T follicular helper cell (primary cell): ENCODE data around the gene CTNNBIP1.
"Not testable (repeated sequence)": the region's sequence is repeated elsewhere in the genome, so short reads cannot be mapped to it uniquely, and the experiment has no call there.

Experiments used
- DNase-seq: peaks from one replicate; pipeline ENCODE4 v3.0.0-alpha.2; 2020; ENCODE audit warnings: low read depth

The CTNNBIP1 gene

GRCh38 chr1:9827558-9828185 is 82.4 kb downstream of the CTNNBIP1 start:
- DNase-seq = no peak

GRCh38 chr1:9826616-9827015 is 83.5 kb downstream of the CTNNBIP1 start:
- DNase-seq = no peak

DNA sequence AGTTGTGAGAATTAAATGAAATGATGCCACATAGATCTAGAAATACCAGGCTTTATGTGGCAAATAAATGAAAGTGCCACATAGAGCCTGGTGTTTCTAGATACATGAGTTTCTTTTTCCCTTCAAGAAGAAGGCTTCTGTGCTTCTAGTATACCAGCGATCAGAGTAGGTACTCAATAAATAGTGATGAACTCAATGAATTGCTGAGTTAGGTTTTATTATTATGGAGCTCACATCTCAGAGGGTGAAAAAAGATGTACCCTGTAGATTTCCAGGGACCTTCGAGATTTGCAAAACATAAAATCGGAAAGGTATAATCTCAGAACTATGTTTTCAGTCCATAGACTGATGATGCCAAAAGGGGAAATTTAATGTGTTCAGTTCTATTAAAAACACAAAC is 84.0 kb downstream of the CTNNBIP1 start:
- no peak for DNase-seq

DNA sequence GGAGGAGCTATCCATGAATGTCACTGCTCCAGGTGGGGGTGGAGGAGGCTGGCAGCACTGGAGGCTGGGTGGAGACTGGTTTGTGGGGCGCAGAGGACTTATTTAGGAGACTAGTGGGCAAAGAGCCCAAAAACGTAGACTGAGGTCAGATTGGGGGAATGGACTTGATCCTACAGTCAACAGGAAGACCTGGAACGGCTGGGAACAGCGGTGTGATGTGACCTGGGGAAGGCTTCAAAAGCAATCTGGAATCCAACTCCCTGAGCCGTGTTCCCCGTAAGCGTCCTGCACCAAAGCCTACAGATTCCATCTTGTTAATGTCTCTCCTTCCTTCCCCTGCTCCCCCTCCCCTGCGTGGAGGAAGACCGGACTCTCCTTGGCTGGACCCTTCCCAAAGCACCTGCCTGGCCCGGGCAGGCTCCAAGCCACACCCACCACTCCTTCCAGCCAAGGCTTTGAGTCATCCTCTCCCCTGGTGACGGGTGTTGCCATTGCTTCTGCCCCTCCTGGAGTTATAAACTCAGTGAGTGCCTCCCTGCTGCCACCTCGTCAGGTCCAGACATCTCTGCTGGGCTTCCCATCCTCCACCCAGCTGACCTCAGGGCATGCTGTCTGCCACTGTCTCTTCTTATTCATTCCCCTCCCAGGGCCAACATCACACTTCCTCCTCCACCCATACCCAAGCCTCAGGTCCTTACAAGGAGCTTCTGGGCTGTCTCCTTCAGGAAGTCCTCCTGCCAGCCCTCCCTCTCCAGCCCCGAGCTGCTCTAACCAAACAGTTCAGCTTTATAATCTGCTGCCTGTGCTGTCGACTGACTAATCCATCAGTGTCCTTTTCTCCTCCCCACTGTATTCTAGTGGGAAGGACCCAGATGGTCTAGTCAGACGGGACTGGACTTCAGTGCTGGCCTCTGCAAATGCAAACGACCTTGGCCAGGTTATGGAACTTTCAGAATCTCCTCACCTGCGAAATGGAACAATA is 84.7 kb downstream of the CTNNBIP1 start:
- peak; percentile 28 for DNase-seq

DNA sequence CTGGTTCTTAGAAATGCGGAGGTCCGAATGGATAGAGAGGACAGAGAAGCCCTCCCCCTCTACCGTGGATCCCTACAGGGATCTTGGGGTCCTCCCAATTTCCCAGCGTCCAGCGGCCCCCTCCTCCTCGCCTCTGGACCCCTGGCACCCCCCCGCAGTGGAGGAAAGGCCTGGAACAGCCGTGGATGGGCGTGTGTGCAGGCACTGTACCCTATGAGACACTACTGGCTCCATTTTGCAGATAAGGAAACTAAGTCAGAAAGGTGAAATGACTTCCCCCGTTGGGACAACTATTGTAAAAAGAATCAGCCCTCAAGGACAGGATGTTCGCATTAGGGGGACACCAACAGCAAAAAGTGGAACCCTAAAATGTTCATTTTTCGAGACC is 85.4 kb downstream of the CTNNBIP1 start:
- no peak for DNase-seq

GRCh38 chr1:9823943-9824701 is 85.9 kb downstream of the CTNNBIP1 start, which contains the start of gene CLSTN1:
TSS of gene CLSTN1 (minus strand) at chr1:9823965. CDS start at chr1:9823733, 232 bp downstream.
- DNase-seq = peak; percentile 83

DNA sequence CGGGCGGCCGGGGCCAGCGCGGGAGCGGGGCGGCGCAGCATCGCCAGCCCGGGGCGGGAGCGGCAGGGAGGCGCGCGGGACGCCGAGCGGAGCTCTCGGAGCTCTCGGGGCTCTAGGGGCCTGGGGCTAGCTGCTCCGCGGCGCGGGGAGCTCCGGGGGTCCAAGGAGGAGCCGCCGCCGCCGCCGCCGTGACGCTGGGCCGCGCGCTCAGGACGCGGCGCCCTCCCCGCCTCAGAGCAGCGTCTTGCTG is 86.5 kb downstream of the CTNNBIP1 start:
- no peak for DNase-seq

GRCh38 chr1:9822897-9823692 is 87.0 kb downstream of the CTNNBIP1 start:
- no peak for DNase-seq

DNA sequence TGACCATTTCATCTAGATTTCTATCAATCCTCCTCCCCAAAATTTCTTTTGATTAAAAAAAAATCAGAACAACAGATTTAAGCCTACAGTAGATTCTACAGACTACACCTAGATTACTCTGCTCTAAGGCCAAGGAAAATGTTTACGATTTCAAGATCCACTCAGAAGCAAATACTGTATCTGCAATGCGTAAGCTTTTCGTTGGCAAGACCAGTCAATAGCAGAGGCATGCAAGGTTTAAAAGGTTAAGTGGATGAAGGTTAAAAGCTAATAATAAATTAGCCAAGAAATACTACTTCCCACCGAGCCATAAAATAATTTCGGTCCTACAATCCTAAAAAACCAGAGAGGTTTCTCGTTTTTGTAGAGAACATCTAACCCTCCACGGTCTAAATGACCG is 87.6 kb downstream of the CTNNBIP1 start:
- DNase-seq = no peak

DNA sequence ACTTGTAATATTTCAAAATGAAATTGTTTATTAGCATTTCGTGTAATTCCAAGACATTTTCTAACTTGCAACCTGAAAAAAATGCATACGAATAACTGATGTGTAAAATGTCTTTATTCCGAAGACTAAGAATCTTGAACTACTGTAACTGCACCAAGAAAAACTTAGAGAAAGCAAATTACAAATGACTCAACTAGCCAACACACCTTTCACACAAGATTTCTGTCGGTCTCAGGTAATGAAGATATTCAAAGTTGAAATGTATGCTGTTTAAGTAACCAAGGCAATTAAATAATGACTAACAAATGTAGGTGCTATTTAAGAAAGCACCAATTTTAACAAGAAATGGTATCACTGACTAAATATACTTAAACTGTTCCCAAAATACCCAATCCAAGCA is 88.4 kb downstream of the CTNNBIP1 start:
- no peak for DNase-seq

GRCh38 chr1:9820521-9820920 is 89.5 kb downstream of the CTNNBIP1 start:
- DNase-seq = no peak

- DNase-seq = no peak
Observed at GRCh38 chr1:9817734-9818133, 92.3 kb downstream of the CTNNBIP1 start.

- DNase-seq = no peak
Observed at GRCh38 chr1:9816199-9816598, 93.9 kb downstream of the CTNNBIP1 start.

DNA sequence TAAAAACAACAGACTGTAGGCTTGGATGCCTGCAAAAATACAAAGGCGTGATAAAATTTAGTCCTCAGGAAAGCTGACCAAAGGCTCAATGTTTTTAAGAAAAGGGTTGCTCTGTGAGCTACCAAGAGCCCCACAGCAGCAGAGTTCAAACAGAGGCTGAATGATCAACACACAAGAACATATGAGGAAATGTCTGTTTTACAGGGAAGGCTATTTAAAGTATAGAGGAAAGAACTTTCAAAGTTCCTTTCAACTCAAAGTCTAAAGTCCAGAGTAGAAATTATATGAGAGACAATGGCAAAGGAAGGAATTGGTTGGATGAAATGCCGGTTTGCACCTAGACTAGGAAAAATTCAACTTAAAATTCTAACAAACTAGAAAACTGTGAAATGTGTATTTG is 94.9 kb downstream of the CTNNBIP1 start:
- DNase-seq = no peak

DNA sequence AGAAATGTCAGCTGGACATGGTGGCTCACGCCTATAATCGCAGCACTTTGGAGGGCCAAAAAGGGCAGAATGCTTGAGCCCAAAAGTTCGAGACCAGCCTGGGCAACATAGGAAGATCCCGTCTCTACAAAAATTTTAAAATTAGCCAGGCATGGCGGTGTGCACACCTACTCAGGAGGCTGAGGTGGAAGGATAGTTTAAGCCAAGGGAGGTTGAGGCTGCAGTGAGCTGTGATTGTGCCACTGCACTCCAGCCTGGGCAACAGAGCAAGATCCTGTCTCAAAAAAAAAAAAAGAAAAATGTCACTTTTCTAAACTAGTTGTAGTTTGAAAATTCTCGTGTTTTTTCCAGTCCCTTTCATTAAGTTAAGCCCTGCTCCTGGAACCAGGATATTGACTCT is 95.5 kb downstream of the CTNNBIP1 start:
- no peak for DNase-seq

DNA sequence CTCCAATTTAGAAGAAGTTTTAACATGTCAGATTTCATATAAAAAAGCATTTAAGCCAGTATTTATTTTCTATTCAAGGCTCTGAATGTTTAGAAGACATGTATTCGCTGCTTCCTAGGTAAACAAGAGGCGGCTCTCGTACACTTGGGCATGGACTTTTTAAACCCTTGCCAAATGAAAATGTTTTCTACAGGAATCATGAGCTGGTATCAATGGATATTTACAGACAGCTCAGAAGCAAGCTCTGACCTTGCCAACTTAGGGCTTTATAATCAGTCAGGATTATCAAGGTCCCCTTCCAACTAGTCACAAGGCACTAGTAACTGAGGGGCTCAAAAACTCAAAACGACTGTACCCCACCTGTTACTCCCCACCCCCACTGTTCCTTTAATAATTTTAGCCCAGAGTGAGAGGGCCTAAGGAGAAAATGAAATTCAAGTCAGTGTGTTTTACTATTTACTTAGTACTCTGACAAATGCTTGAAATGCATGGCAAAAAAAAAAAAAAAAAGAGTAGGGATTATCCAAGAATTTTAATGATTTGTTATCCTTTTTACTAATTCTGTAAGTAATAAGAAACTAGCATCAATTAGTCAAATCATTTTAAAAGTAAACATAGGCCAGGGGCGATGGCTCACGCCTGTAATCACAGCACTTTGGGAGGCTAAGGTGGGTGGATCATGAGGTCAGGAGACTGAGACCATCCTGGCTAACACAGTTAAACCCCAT is 98.7 kb downstream of the CTNNBIP1 start:
- DNase-seq = no peak

DNA sequence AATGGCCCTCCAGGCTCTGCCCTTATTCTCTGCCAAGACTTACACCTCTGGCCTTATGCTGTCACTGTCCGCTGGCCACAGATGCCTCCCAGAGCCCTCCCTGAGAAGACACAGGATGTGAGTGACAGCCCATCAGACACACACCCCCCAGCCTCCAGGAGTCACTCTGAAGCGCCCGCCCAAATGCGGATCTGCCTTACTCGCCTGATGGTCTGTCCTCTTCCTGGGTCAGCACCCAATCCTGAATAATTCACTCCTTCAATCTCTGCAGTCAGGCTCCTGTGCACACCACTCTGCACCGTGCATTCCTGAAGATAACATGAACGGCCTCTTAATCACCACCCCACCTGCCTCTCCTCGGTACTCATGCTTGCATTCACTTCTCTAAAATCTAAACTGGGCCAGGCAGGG is 101.0 kb downstream of the CTNNBIP1 start:
- DNase-seq = no peak

GRCh38 chr1:9808459-9808858 is 101.6 kb downstream of the CTNNBIP1 start:
- no peak for DNase-seq

DNA sequence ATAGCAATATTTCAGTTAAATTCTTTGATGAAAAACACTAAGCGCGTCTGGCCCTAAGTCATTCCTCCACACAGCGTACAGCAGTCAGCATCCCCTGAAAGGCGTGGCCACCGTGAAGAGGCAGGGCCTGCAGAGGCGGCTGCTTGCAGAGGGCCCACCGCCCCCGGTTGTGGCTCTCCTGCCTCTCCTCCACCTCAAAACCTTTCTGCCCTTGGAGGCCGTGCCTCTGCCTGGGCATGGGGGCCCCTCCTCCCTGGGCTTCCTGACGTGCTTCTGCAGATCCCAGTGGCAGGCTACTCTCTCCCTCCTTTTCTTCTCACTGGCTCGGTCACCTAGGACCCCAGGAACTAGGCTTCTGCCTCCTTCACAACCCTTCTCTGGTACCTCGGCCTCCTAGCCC is 102.5 kb downstream of the CTNNBIP1 start:
- no peak for DNase-seq

DNA sequence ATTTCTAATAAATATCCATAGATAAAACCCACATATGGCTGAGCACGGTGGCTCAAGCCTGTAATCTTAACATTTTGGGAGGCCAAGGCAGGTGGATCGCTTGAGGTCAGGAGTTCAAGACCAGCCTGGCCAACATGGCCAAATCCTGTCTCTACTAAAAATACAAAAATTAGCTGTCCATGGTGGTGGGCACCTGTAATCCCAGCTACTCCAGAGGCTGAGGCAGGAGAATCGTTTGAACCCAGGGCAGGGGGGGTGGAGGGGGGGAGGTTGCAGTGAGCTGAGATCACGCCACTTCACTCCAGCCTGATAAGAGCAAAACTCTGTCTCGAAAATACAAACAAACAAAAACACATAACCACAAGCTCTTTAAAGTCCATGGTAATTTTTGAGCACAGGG is 104.1 kb downstream of the CTNNBIP1 start:
- DNase-seq = not testable (repeated sequence)

DNA sequence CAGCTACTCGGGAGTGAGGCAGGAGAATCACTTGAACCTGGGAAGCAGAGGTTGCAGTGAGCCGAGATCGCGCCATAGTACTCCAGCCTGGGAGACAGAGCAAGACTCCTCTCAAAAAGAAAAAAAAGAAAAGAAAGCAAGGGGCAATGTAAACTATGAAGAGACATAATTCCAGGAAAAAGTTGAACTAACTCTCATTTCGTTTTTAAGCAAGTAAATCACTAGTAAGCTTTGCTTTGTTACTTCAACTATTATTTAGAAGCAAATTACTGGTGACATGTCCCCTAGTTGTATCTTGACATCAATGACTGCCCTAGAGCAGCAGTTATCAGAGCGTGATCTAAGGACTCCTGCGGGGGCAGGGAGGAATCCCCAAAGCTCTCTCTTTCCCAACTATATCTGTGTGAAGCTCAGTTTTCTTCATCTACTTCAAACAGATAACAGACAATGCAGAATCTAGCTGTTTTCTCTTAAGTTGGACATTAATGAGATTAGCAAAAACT is 105.0 kb downstream of the CTNNBIP1 start:
- DNase-seq = no peak
